ENCODE results near the gene C9orf50.

The C9orf50 gene

GRCh38 chr9:129655154-129655553 is 34.3 kb upstream of the C9orf50 start:
- TF ChIP-seq, protein P1, sequence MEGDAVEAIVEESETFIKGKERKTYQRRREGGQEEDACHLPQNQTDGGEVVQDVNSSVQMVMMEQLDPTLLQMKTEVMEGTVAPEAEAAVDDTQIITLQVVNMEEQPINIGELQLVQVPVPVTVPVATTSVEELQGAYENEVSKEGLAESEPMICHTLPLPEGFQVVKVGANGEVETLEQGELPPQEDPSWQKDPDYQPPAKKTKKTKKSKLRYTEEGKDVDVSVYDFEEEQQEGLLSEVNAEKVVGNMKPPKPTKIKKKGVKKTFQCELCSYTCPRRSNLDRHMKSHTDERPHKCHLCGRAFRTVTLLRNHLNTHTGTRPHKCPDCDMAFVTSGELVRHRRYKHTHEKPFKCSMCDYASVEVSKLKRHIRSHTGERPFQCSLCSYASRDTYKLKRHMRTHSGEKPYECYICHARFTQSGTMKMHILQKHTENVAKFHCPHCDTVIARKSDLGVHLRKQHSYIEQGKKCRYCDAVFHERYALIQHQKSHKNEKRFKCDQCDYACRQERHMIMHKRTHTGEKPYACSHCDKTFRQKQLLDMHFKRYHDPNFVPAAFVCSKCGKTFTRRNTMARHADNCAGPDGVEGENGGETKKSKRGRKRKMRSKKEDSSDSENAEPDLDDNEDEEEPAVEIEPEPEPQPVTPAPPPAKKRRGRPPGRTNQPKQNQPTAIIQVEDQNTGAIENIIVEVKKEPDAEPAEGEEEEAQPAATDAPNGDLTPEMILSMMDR (IDR thresholded peaks at IDR 0.05; ENCODE audit: low read depth, low read length) = no peak
- TF ChIP-seq POLR2A (IDR thresholded peaks at IDR 0.05; ENCODE audit: extremely low read depth, insufficient read length) = no peak
- TF ChIP-seq MYC (IDR thresholded peaks at IDR 0.05; ENCODE audit: low read depth, low read length) = no peak
- no peak for TF ChIP-seq MAX (IDR thresholded peaks at IDR 0.05; ENCODE audit: low read depth, low read length)
- no peak for DNase-seq (ENCODE audit: low read depth)
- H3K4me3 ChIP-seq (ENCODE audit: low read depth, low read length) = no peak overlapping the region

GRCh38 chr9:129654554-129655040 is 33.7 kb upstream of the C9orf50 start:
- H3K4me3 ChIP-seq (ENCODE audit: low read depth, low read length) = no peak overlapping the region
- TF ChIP-seq MYC (IDR thresholded peaks at IDR 0.05; ENCODE audit: low read depth, low read length) = no peak
- TF ChIP-seq MAX (IDR thresholded peaks at IDR 0.05; ENCODE audit: low read depth, low read length) = no peak
- TF ChIP-seq, protein P1 (IDR thresholded peaks at IDR 0.05; ENCODE audit: low read depth, low read length) = no peak
- TF ChIP-seq POLR2A (IDR thresholded peaks at IDR 0.05; ENCODE audit: extremely low read depth, insufficient read length) = no peak
- DNase-seq (ENCODE audit: low read depth) = no peak

- TF ChIP-seq, protein P1 (IDR thresholded peaks at IDR 0.05; ENCODE audit: low read depth, low read length) = no peak
- TF ChIP-seq MAX (IDR thresholded peaks at IDR 0.05; ENCODE audit: low read depth, low read length) (no peak), MYC (IDR thresholded peaks at IDR 0.05; ENCODE audit: low read depth, low read length) (no peak), POLR2A (IDR thresholded peaks at IDR 0.05; ENCODE audit: extremely low read depth, insufficient read length) (no peak)
- no peak overlapping the region for H3K4me3 ChIP-seq (ENCODE audit: low read depth, low read length)
- no peak for DNase-seq (ENCODE audit: low read depth)
Measured at GRCh38 chr9:129653823-129654553, 33.1 kb upstream of the C9orf50 start.

DNA sequence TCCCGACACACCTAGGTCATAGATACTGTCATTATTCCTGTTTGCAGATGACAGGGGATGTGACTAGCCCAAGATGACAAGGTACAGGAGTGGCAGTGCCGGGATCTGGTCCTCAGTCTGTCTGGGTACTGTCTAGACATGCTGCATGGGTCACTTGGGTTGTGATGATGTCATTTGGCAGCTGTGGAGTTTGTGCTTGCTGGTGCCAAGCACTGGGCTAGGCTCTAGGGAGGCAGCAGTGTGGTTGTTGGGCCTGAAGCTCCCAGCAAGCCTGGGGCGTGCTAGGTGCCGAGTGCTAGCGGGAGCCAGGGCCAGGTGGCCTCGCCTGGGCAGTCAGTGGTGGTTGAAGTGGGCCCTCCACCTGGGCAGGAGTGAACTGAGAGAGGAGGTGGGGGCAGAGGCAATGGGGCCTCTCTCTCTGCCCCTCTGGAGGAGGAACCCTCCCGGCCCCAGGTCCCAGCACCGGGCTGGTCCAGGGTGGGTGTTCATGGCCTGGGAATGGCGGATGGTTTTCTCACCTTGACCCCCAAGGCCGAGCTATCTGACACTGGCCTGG is 29.9 kb upstream of the C9orf50 start:
- DNase-seq (ENCODE audit: low read depth) = no peak
- TF ChIP-seq, protein P1 (IDR thresholded peaks at IDR 0.05; ENCODE audit: low read depth, low read length) = no peak

GRCh38 chr9:129649726-129650679 is 29.1 kb upstream of the C9orf50 start:
- no peak overlapping the region for H3K4me3 ChIP-seq (ENCODE audit: low read depth, low read length)
- no peak for TF ChIP-seq POLR2A (IDR thresholded peaks at IDR 0.05; ENCODE audit: extremely low read depth, insufficient read length)
- DNase-seq (ENCODE audit: low read depth) = no peak

More for the DNA sequence above, 29.9 kb upstream of the C9orf50 start:
- no peak overlapping the region for H3K4me3 ChIP-seq (ENCODE audit: low read depth, low read length)

DNA sequence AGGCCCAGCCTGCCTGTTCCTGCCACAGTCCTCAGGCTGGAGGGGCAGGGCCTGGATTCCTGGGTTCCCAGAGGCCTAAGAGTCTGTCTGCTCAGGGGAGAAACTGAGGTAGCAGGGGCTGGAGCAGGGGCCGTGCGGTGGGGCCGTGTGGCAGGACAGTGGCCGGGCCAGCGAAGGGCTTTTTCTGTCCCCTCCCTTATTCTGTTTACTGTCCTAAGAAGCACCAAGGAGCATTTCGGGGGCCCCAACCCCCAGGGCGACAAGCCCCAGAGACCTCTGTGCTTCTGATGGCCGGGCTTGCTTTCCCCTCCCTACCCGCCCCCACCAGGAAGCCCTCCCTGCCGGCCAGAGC is 27.8 kb upstream of the C9orf50 start:
- no peak for DNase-seq (ENCODE audit: low read depth)
- TF ChIP-seq, protein P1 (IDR thresholded peaks at IDR 0.05; ENCODE audit: low read depth, low read length) = no peak
- TF ChIP-seq MAX (IDR thresholded peaks at IDR 0.05; ENCODE audit: low read depth, low read length) (no peak), POLR2A (IDR thresholded peaks at IDR 0.05; ENCODE audit: extremely low read depth, insufficient read length) (no peak), MYC (IDR thresholded peaks at IDR 0.05; ENCODE audit: low read depth, low read length) (no peak)
- H3K4me3 ChIP-seq (ENCODE audit: low read depth, low read length) = no peak overlapping the region

All from NB4 (cell line).